K562 (cell line): ENCODE measurements around the gene PLXNB2. TPM values are rescaled to one million over a fixed set of nuclear protein-coding genes. Genes with fewer than 3 reads are reported as not detected.

Source experiments
- ATAC-seq: fragments of 200-7000 bp; cut with Tn5 transposase; 3 replicates; pipeline ENCODE4 v1.9.1; 2020; ENCODE audit warnings: moderate library complexity
- BruUV-seq: library from RNA; stranded (reverse); fragments of 400-500 nt; replicated peaks from 2 replicates; lab custom pipeline; 2021; lab: Mats Ljungman, UMichigan
- CTCF ChIA-PET: fragments of 300-600 bp; formaldehyde crosslinking; extraction: SDS; loops from one replicate; lab custom pipeline; 2021; ENCODE audit warnings: low intra/inter-chr PET ratio; lab: Yijun Ruan, JAX
- POLR2A ChIA-PET: fragments of 300-600, 350-650 bp; sonication (Branson Sonifier 250); formaldehyde crosslinking; extraction: SDS; loops from one replicate; lab custom pipeline; 2021; ENCODE audit warnings: antibody characterized with exemption, inconsistent platforms; lab: Yijun Ruan, JAX
- DNase-seq, 4 experiments: peaks; one replicate each; pipeline versions ENCODE4 v3.0.0 to v3.0.0-alpha.2; 2011 to 2018; ENCODE audit warnings: low spot score in 3 of 4, mixed read lengths in 3 of 4; ENCODE audit errors: extremely low read depth in 1 of 4
- FAIRE-seq: peaks from 2 replicates; lab custom pipeline; 2011; peaks lifted over from hg19 to GRCh38; lab: Jason Lieb, UNC
- H2AFZ ChIP-seq: 2 replicates; pipeline ENCODE4 v1.6.0; 2011; ENCODE audit warnings: low read depth, low read length, control low read depth, inconsistent platforms
- H3K27ac ChIP-seq: fragments of 200-600 bp; 3 replicates; pipeline ENCODE4 v1.8.0; 2011; ENCODE audit warnings: low read depth, mild to moderate bottlenecking, control low read depth, inconsistent platforms, low read length, moderate library complexity, mixed read lengths; ENCODE audit errors: extremely low read depth
- H3K27me3 ChIP-seq, 2 experiments: fragments of 300-600 bp in 1 of 2; 2 replicates in 1 of 2; 3 replicates in 1 of 2; pipeline versions ENCODE4 v1.6.0 to v1.8.0; 2011; ENCODE audit warnings: inconsistent platforms in 2 of 2, low read length in 2 of 2, mild to moderate bottlenecking in 1 of 2, mixed read lengths in 1 of 2, moderate library complexity in 1 of 2; ENCODE audit not compliant: control insufficient read depth in 2 of 2, insufficient read depth in 2 of 2
- H3K36me3 ChIP-seq: fragments of 300-600 bp; 3 replicates; pipeline ENCODE4 v1.8.0; 2011; ENCODE audit warnings: mild to moderate bottlenecking, low read length, inconsistent platforms; ENCODE audit not compliant: control insufficient read depth, insufficient read depth
- H3K4me1 ChIP-seq, 2 experiments: fragments of 200-600 bp in 1 of 2; replicated peaks in 1 of 2; 2 replicates in 1 of 2; 3 replicates in 1 of 2; pipeline versions ENCODE4 v1.5.1 to v1.8.0; 2011; ENCODE audit warnings: inconsistent platforms in 2 of 2, low read length in 2 of 2, mild to moderate bottlenecking in 1 of 2, mixed read lengths in 1 of 2, moderate library complexity in 1 of 2; ENCODE audit not compliant: control insufficient read depth in 2 of 2, insufficient read depth in 2 of 2
- H3K4me2 ChIP-seq: 2 replicates; pipeline ENCODE4 v1.6.1; 2011; ENCODE audit warnings: low read length, control low read depth, inconsistent platforms, mixed read lengths; ENCODE audit not compliant: insufficient read depth
- H3K4me3 ChIP-seq: fragments of 200-600 bp; sonication (generic), shearing (Covaris generic); 2 replicates; pipeline ENCODE4 v1.5.1; 2016; ENCODE audit warnings: control low read depth, inconsistent platforms
- H3K79me2 ChIP-seq: fragments of 200-600 bp; 3 replicates; pipeline ENCODE4 v1.8.0; 2011; ENCODE audit warnings: low read length, inconsistent platforms; ENCODE audit not compliant: control insufficient read depth, insufficient read depth
- H3K9ac ChIP-seq, 2 experiments: 2 replicates each; pipeline versions ENCODE4 v1.6.0 to v1.6.1; 2011; ENCODE audit warnings: low read depth in 2 of 2, low read length in 2 of 2, control low read depth in 1 of 2, inconsistent platforms in 1 of 2, mild to moderate bottlenecking in 1 of 2, mixed read lengths in 1 of 2; ENCODE audit not compliant: insufficient read depth in 1 of 2
- H3K9me1 ChIP-seq: one replicate; pipeline ENCODE4 v1.6.0; 2011; ENCODE audit warnings: inconsistent platforms, mild to moderate bottlenecking, low read length, moderate library complexity; ENCODE audit not compliant: control insufficient read depth, insufficient read depth
- H3K9me3 ChIP-seq: replicated peaks from 2 replicates; pipeline ENCODE4 v1.5.1; 2011; ENCODE audit warnings: low read depth, low read length, inconsistent platforms; ENCODE audit not compliant: control insufficient read depth, insufficient read depth
- H4K20me1 ChIP-seq: replicated peaks from 2 replicates; pipeline ENCODE4 v1.6.1; 2011; ENCODE audit warnings: low read length, inconsistent platforms, mixed read lengths; ENCODE audit not compliant: control insufficient read depth, insufficient read depth
- ZBED1 ChIP-seq: IDR thresholded peaks from 2 replicates; pipeline ENCODE4 v1.6.1; 2014
- ZFP91 ChIP-seq: sonication (generic); formaldehyde crosslinking; IDR thresholded peaks from 2 replicates; pipeline ENCODE4 v1.8.0; 2022; ENCODE audit warnings: mild to moderate bottlenecking, missing genetic modification reagents
- WGBS: fragments of 100-300 bp; shearing (Covaris generic); methylation state at CpG from one replicate; pipeline ENCODE4 v1.1.6; 2016; ENCODE audit warnings: low coverage, mixed read lengths; ENCODE audit not compliant: insufficient coverage; ENCODE audit errors: missing lambda C conversion rate; 5-methylcytosine and 5-hydroxymethylcytosine counted together
- in situ Hi-C: fragments of 300-500 bp; cut with MboI; formaldehyde crosslinking; loops from 4 replicates; pipeline ENCODE4 v1.15.0; 2018; ENCODE audit warnings: inconsistent platforms, mixed read lengths
- intact Hi-C: fragments of 100-400 bp; cut with micrococcal nuclease; formaldehyde crosslinking; loops from 2 replicates; pipeline ENCODE4 v1.14.2; 2022
- polyA plus RNA-seq, 8 experiments: library from polyadenylated mRNA; depleted of rRNA in 4 of 8; stranded (reverse) in 5 of 8; unstranded in 3 of 8; fragments of >200 nt; fragmentation: Nextera tagmentation in 2 of 8; fragmentation: Illumina TruSeq in 1 of 8; extraction: Ambion mirVana in 2 of 8; extraction: Trizol in 1 of 8; gene quantifications; 2 replicates each; pipeline versions ENCODE4 v1.2.1 to v1.2.3, GENCODE V29; 2011 to 2014; ENCODE audit warnings: inconsistent platforms in 1 of 8, missing spikeins in 1 of 8
- total RNA-seq, 7 experiments: library from RNA; depleted of rRNA in 6 of 7; stranded (reverse); fragments of >200 nt in 6 of 7; fragmentation: Illumina TruSeq in 2 of 7; extraction: Trizol in 2 of 7; gene quantifications; 2 replicates each; pipeline versions ENCODE4 v1.2.1 to v1.2.3, GENCODE V29; 2011 to 2021; ENCODE audit warnings: low replicate concordance in 1 of 7

PLXNB2 gene
- total and polyA plus RNA-seq, 9 of the 15 experiments (the other 6 are each of a cell fraction or from before 2014, with no cell fraction given): 0.15 to 45.1 (median 13.6) TPM

- in situ Hi-C loops: no loop called here
- Histone ChIP-seq H3K4me1 (peaks cover 0 to 41% of the 10 kb centered on the region in 2 experiments; a peak in 2 of 5 replicates), H4K20me1 (no peaks in the 10 kb centered on the region), H3K27ac (no peak overlapping the region), H3K9me3 (no peaks in the 10 kb centered on the region), H3K4me2 (no peak overlapping the region), H3K9ac (no peak overlapping the region), H3K4me3 (no peak overlapping the region), H3K9me1 (no peaks in the 10 kb centered on the region), H3K27me3 (no peaks in the 10 kb centered on the region), H3K36me3 (peaks cover 10% of the 10 kb centered on the region; the same call in 2 of the 3 replicates), H2AFZ (no peak overlapping the region), H3K79me2 (peaks cover 21% of the 10 kb centered on the region; the same call in 2 of the 3 replicates)
- intact Hi-C loops: no loop called here
- TF ChIP-seq ZBED1 (no peak), ZFP91 (CRISPR knock-in tag) (no peak)
- no peak for ATAC-seq
- FAIRE-seq: no peak
- no TSS peak for BruUV-seq
- no peak for DNase-seq
- POLR2A ChIA-PET: interaction anchor here (0.7 to 1.8 kb wide), 5 partner anchors 9 to 145 kb away, joined by 3 to 11 read pairs (median 4); no protein-coding TSS in a partner anchor
- WGBS: 0% methylated on average over 1 of the region's 5 CpGs
- CTCF ChIA-PET: interaction anchor here (0.6 kb wide), 1 partner anchor 49 kb away, joined by 4 read pairs; no protein-coding TSS in a partner anchor
Observed at GRCh38 chr22:50294319-50294656, 13.2 kb downstream of the PLXNB2 start.
